Neuronal stem cell (in vitro differentiated cells): Measurements from ENCODE around the gene TNFRSF21. TPM values are rescaled to one million over a fixed set of nuclear protein-coding genes. Genes with fewer than 3 reads are reported as not detected.

Experiments used
- DNase-seq: peaks from one replicate; pipeline ENCODE4 v3.0.0-alpha.2; 2013; ENCODE audit warnings: low spot score
- H2AFZ ChIP-seq: one replicate; pipeline ENCODE4 v1.6.1; 2013; ENCODE audit warnings: mild to moderate bottlenecking, low read length, inconsistent platforms
- H2AK5ac ChIP-seq: 2 replicates; pipeline ENCODE4 v1.6.1; 2013; ENCODE audit warnings: low read depth, mild to moderate bottlenecking, inconsistent platforms, low read length, moderate library complexity, mixed read lengths
- H2BK120ac ChIP-seq: 2 replicates; pipeline ENCODE4 v1.6.1; 2013; ENCODE audit warnings: low read depth, mild to moderate bottlenecking, inconsistent platforms, low read length, moderate library complexity, mixed read lengths
- H2BK12ac ChIP-seq: one replicate; pipeline ENCODE4 v1.6.1; 2013; ENCODE audit warnings: low read length, inconsistent platforms
- H2BK15ac ChIP-seq: 2 replicates; pipeline ENCODE4 v1.6.1; 2013; ENCODE audit warnings: mild to moderate bottlenecking, low read length, inconsistent platforms, mixed read lengths
- H2BK5ac ChIP-seq: one replicate; pipeline ENCODE4 v1.6.1; 2013; ENCODE audit warnings: inconsistent platforms, mild to moderate bottlenecking, low read length, moderate library complexity
- H3K14ac ChIP-seq: one replicate; pipeline ENCODE4 v1.6.1; 2013; ENCODE audit warnings: low read length, inconsistent platforms
- H3K18ac ChIP-seq: 2 replicates; pipeline ENCODE4 v1.6.1; 2013; ENCODE audit warnings: low read length, inconsistent platforms
- H3K23ac ChIP-seq: 2 replicates; pipeline ENCODE4 v1.6.1; 2013; ENCODE audit warnings: low read depth, mild to moderate bottlenecking, mixed read lengths, low read length, inconsistent platforms; ENCODE audit not compliant: poor library complexity
- H3K27ac ChIP-seq: replicated peaks from 3 replicates; pipeline ENCODE4 v1.5.1; 2013; ENCODE audit warnings: low read length, inconsistent platforms
- H3K27me3 ChIP-seq, 3 experiments: 2 replicates each; pipeline ENCODE4 v1.6.1; 2013; ENCODE audit warnings: low read length in 3 of 3, mild to moderate bottlenecking in 2 of 3, inconsistent platforms in 1 of 3, low read depth in 1 of 3, mixed read lengths in 1 of 3, moderate library complexity in 1 of 3; ENCODE audit not compliant: control insufficient read depth in 3 of 3, insufficient read depth in 3 of 3
- H3K36me3 ChIP-seq, 2 donors: replicated peaks in 1 of 2; 2 replicates each; pipeline ENCODE4 v1.6.1; 2013; ENCODE audit warnings: low read length in 2 of 2; ENCODE audit not compliant: control insufficient read depth in 2 of 2, insufficient read depth in 2 of 2
- H3K4ac ChIP-seq: 2 replicates; pipeline ENCODE4 v1.6.1; 2013; ENCODE audit warnings: inconsistent platforms, mild to moderate bottlenecking, low read length, moderate library complexity
- H3K4me1 ChIP-seq, 2 donors: 1 replicate in 1 of 2; 2 replicates in 1 of 2; pipeline ENCODE4 v1.6.1; 2013; ENCODE audit warnings: low read length in 2 of 2, low read depth in 1 of 2; ENCODE audit not compliant: control insufficient read depth in 2 of 2, insufficient read depth in 1 of 2
- H3K4me2 ChIP-seq: one replicate; pipeline ENCODE4 v1.6.1; 2013; ENCODE audit warnings: mild to moderate bottlenecking, low read length, inconsistent platforms; ENCODE audit not compliant: insufficient read depth, poor library complexity, severe bottlenecking
- H3K4me3 ChIP-seq, 2 donors: 2 replicates each; pipeline ENCODE4 v1.5.1; 2013; ENCODE audit warnings: low read length in 2 of 2, mild to moderate bottlenecking in 2 of 2, inconsistent platforms in 1 of 2, moderate library complexity in 1 of 2
- H3K79me1 ChIP-seq: one replicate; pipeline ENCODE4 v1.6.1; 2013; ENCODE audit warnings: low read depth, mild to moderate bottlenecking, inconsistent platforms, low read length, moderate library complexity
- H3K9ac ChIP-seq: one replicate; pipeline ENCODE4 v1.6.1; 2013; ENCODE audit warnings: mild to moderate bottlenecking, low read depth, low read length, inconsistent platforms; ENCODE audit not compliant: poor library complexity
- H3K9me3 ChIP-seq, 2 donors: replicated peaks in 1 of 2; 2 replicates each; pipeline versions ENCODE3 to v1.6.1; 2013; ENCODE audit warnings: low read length in 2 of 2, mild to moderate bottlenecking in 2 of 2, inconsistent platforms in 1 of 2, low read depth in 1 of 2, mixed read lengths in 1 of 2, moderate library complexity in 1 of 2; ENCODE audit not compliant: control insufficient read depth in 2 of 2, insufficient read depth in 1 of 2
- H4K8ac ChIP-seq: one replicate; pipeline ENCODE4 v1.6.1; 2013; ENCODE audit warnings: low read depth, mild to moderate bottlenecking, inconsistent platforms, low read length, moderate library complexity
- H4K91ac ChIP-seq: one replicate; pipeline ENCODE4 v1.6.1; 2013; ENCODE audit warnings: low read length, low read depth, mild to moderate bottlenecking, inconsistent platforms; ENCODE audit not compliant: poor library complexity
- WGBS, 2 donors: extraction: QIAGEN DNeasy Blood & Tissue Kit; methylation state at CpG; one replicate each; pipeline ENCODE4 v1.1.7; 2013; ENCODE audit warnings: missing lambda C conversion rate in 2 of 2, mixed read lengths in 1 of 2; ENCODE audit not compliant: insufficient read length in 2 of 2, insufficient replicate concordance in 1 of 2; ENCODE audit errors: extremely low coverage in 2 of 2; 5-methylcytosine and 5-hydroxymethylcytosine counted together
- polyA plus RNA-seq, 2 experiments: library from polyadenylated mRNA; stranded (reverse); fragments of 200-250 nt; gene quantifications; one replicate each; pipeline ENCODE4 v1.2.3, GENCODE V29; 2013

TNFRSF21 gene
- polyA plus RNA-seq (2013, experiment 1 of 2): 28.9 TPM
- polyA plus RNA-seq (2013, experiment 2 of 2): 28.2 TPM

- Histone ChIP-seq H3K4me3 (peak within 1 kb of the TSS; percentile 74 to 97), H2BK5ac (peak within 1 kb of the TSS; percentile 79), H3K4me1 (peaks cover 3% of the 10 kb centered on the region in 2 donors), H3K18ac (peak within 1 kb of the TSS; percentile 97), H3K4ac (no peak within 1 kb of the TSS), H2AFZ (peak within 1 kb of the TSS; percentile 99), H3K9me3 (no peaks in the 10 kb centered on the region), H3K79me1 (peaks cover 5% of the 10 kb centered on the region), H3K36me3 (no peaks in the 10 kb centered on the region), H3K4me2 (peak within 1 kb of the TSS; percentile 77), H3K27me3 (peaks cover 0 to 14% (median 0%) of the 10 kb centered on the region in 3 experiments), H3K27ac (peak within 1 kb of the TSS; percentile 67), H3K9ac (peak within 1 kb of the TSS; percentile 95), H4K8ac (peak within 1 kb of the TSS; percentile 23), H3K14ac (peak within 1 kb of the TSS; percentile 78), H2BK120ac (no peak within 1 kb of the TSS), H2AK5ac (peak within 1 kb of the TSS; percentile 81), H3K23ac (peak within 1 kb of the TSS; percentile 96), H2BK15ac (peak within 1 kb of the TSS; percentile 96), H2BK12ac (peak within 1 kb of the TSS; percentile 92), H4K91ac (no peak within 1 kb of the TSS)
- DNase-seq: peak; percentile 88
- no CpG with 5 or more reads among the region's 86 CpGs for WGBS, 2 donors
Observed at GRCh38 chr6:47309291-47310130, at the start of gene TNFRSF21. TSS of gene TNFRSF21 (minus strand) at chr6:47309905. CDS start at chr6:47309511, 394 bp downstream.

- no peak overlapping the region for H3K4ac ChIP-seq
- H3K4me2 ChIP-seq: no peak overlapping the region
- H3K9ac ChIP-seq: no peak overlapping the region
- no peak overlapping the region for H2BK120ac ChIP-seq
- no peak overlapping the region for H4K91ac ChIP-seq
- H2BK5ac ChIP-seq: no peak overlapping the region
- no peak for DNase-seq
- no peak overlapping the region for H4K8ac ChIP-seq
- H3K79me1 ChIP-seq: no peaks in the 10 kb centered on the region
- no peak overlapping the region for H3K27ac ChIP-seq
- no peak overlapping the region for H3K18ac ChIP-seq
- H2AK5ac ChIP-seq: no peak overlapping the region
- H3K36me3 ChIP-seq: no peaks in the 10 kb centered on the region
- H3K23ac ChIP-seq: no peak overlapping the region
- H2BK15ac ChIP-seq: no peak overlapping the region
- peaks cover 0 to 5% (median 0%) of the 10 kb centered on the region in 3 experiments for H3K27me3 ChIP-seq
- no peaks in the 10 kb centered on the region for H3K9me3 ChIP-seq
- H3K4me3 ChIP-seq: no peak overlapping the region
- no CpG with 5 or more reads among the region's 6 CpGs for WGBS, 2 donors
- no peak overlapping the region for H3K14ac ChIP-seq
- no peaks in the 10 kb centered on the region for H3K4me1 ChIP-seq
- H2AFZ ChIP-seq: no peak overlapping the region
- H2BK12ac ChIP-seq: no peak overlapping the region
Observed at GRCh38 chr6:47358440-47359225, 48.9 kb upstream of the TNFRSF21 start.

- WGBS, 2 donors: no CpG with 5 or more reads among the region's 2 CpGs
- Histone ChIP-seq H3K79me1 (no peaks in the 10 kb centered on the region), H2BK15ac (no peak overlapping the region), H3K14ac (no peak overlapping the region), H3K23ac (no peak overlapping the region), H3K27me3 (peaks cover 0 to 5% (median 0%) of the 10 kb centered on the region in 3 experiments), H3K4me1 (no peaks in the 10 kb centered on the region), H3K4ac (no peak overlapping the region), H3K18ac (no peak overlapping the region), H2BK120ac (no peak overlapping the region), H2AK5ac (no peak overlapping the region), H3K27ac (no peak overlapping the region), H2BK5ac (no peak overlapping the region), H3K36me3 (no peaks in the 10 kb centered on the region), H3K9me3 (no peaks in the 10 kb centered on the region), H4K8ac (no peak overlapping the region), H2BK12ac (no peak overlapping the region), H2AFZ (no peak overlapping the region), H3K4me2 (no peak overlapping the region), H4K91ac (no peak overlapping the region), H3K4me3 (no peak overlapping the region), H3K9ac (no peak overlapping the region)
- no peak for DNase-seq
Observed at GRCh38 chr6:47357827-47358226, 48.1 kb upstream of the TNFRSF21 start.

GRCh38 chr6:47355496-47355895, 45.8 kb upstream of the TNFRSF21 start:
- no peak for DNase-seq
- Histone ChIP-seq H2BK15ac (no peak overlapping the region), H3K4me3 (no peak overlapping the region), H4K8ac (no peak overlapping the region), H3K9ac (no peak overlapping the region), H3K36me3 (no peaks in the 10 kb centered on the region), H2BK5ac (no peak overlapping the region), H3K9me3 (no peaks in the 10 kb centered on the region), H2BK12ac (no peak overlapping the region), H3K4me1 (no peaks in the 10 kb centered on the region), H3K79me1 (no peaks in the 10 kb centered on the region), H3K23ac (no peak overlapping the region), H2AK5ac (no peak overlapping the region), H2AFZ (no peak overlapping the region), H3K4ac (no peak overlapping the region), H4K91ac (no peak overlapping the region), H3K4me2 (no peak overlapping the region), H3K18ac (no peak overlapping the region), H2BK120ac (no peak overlapping the region), H3K27ac (no peak overlapping the region), H3K27me3 (peaks cover 0 to 5% (median 0%) of the 10 kb centered on the region in 3 experiments), H3K14ac (no peak overlapping the region)
